ENCODE measurements around the gene PMF1.

Gene PMF1

DNA sequence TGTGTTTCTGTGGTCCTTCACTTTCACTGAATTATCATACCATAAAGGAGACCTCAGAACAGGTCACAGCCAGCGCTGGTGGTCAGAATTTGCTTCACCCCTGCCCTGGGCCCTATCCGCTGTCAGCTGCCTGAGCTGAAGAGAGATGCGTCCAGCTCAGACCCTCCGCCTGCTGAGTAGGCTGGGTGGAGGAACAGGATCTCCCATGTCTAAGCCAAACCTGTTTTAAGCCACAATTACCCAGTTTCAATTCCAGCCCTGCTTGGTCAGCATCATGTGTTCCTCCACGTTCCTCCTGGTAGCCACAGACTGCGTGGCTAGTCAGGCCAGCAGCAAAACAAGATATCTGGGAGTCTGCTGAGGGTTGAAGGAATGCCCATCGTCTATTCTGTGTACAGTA lies 15.7 kb downstream of the PMF1 start:
- ATAC-seq = no peak
- TF ChIP-seq PATZ1 (CRISPR knock-in tag; IDR thresholded peaks at IDR 0.05; ENCODE audit: borderline replicate concordance) (no peak), ZFP3 (CRISPR knock-in tag; IDR thresholded peaks at IDR 0.05) (no peak), GLIS3 (CRISPR knock-in tag; IDR thresholded peaks at IDR 0.05) (no peak), ZNF565 (CRISPR knock-in tag; conservative IDR thresholded peaks at IDR 0.05; ENCODE audit: low read depth) (no peak), ARNTL (CRISPR knock-in tag; IDR thresholded peaks at IDR 0.05; ENCODE audit: borderline replicate concordance, low read depth) (no peak), TCF4 (CRISPR knock-in tag; IDR thresholded peaks at IDR 0.05; ENCODE audit: borderline replicate concordance) (no peak)

- no peak for ATAC-seq
- TF ChIP-seq CSRNP3 (CRISPR knock-in tag; IDR thresholded peaks at IDR 0.05) (no peak), ZFP3 (CRISPR knock-in tag; IDR thresholded peaks at IDR 0.05) (no peak), ZFP30 (CRISPR knock-in tag; IDR thresholded peaks at IDR 0.05) (no peak), ZNF70 (CRISPR knock-in tag; IDR thresholded peaks at IDR 0.05) (no peak), RARB (CRISPR knock-in tag; IDR thresholded peaks at IDR 0.05) (no peak), PPARA (CRISPR knock-in tag; IDR thresholded peaks at IDR 0.05; ENCODE audit: borderline replicate concordance) (no peak), CREB5 (CRISPR knock-in tag; IDR thresholded peaks at IDR 0.05; ENCODE audit: low read depth) (no peak), SNAI2 (CRISPR knock-in tag; IDR thresholded peaks at IDR 0.05) (no peak), ARNTL (CRISPR knock-in tag; IDR thresholded peaks at IDR 0.05; ENCODE audit: borderline replicate concordance, low read depth) (no peak), GLIS3 (CRISPR knock-in tag; IDR thresholded peaks at IDR 0.05) (no peak), POU6F1 (CRISPR knock-in tag; IDR thresholded peaks at IDR 0.05; ENCODE audit: borderline replicate concordance, low read depth) (no peak), PATZ1 (CRISPR knock-in tag; IDR thresholded peaks at IDR 0.05; ENCODE audit: borderline replicate concordance) (no peak), ZNF8 (CRISPR knock-in tag; IDR thresholded peaks at IDR 0.05) (no peak), TCF4 (CRISPR knock-in tag; IDR thresholded peaks at IDR 0.05; ENCODE audit: borderline replicate concordance) (no peak), ZC3H10 (CRISPR knock-in tag; IDR thresholded peaks at IDR 0.05) (no peak), BACH2 (CRISPR knock-in tag; IDR thresholded peaks at IDR 0.05; ENCODE audit: borderline replicate concordance) (no peak), CSDC2 (CRISPR knock-in tag; IDR thresholded peaks at IDR 0.05) (no peak), TSHZ2 (CRISPR knock-in tag; IDR thresholded peaks at IDR 0.05) (no peak), ZNF565 (CRISPR knock-in tag; conservative IDR thresholded peaks at IDR 0.05; ENCODE audit: low read depth) (no peak)
Observed at GRCh38 chr1:156229809-156230472, 17.1 kb downstream of the PMF1 start.

All from SK-N-SH treated with all-trans-retinoic acid at 6 μM for 48 hours (cell line).